Gastroesophageal sphincter (tissue), 4 donors: ENCODE measurements around the gene CIPC. TPM values are rescaled to one million over a fixed set of nuclear protein-coding genes. Genes with fewer than 3 reads are reported as not detected.

Source experiments
- ATAC-seq: fragments of 150-250 bp; one replicate; pipeline ENCODE4 v1.9.1; 2016; ENCODE audit warnings: mild to moderate bottlenecking, moderate library complexity
- H3K27ac ChIP-seq, 4 donors: fragments of 200-600 bp; sonication (generic) in 3 of 4; 1 replicate in 3 of 4; 2 replicates in 1 of 4; pipeline ENCODE4 v1.5.1; 2016 to 2019
- H3K27me3 ChIP-seq: fragments of 200-600 bp; sonication (generic); one replicate; pipeline ENCODE4 v1.5.1; 2019
- H3K36me3 ChIP-seq, 2 donors: fragments of 200-600 bp; sonication (generic); one replicate each; pipeline ENCODE4 v1.5.1; 2019; ENCODE audit warnings: control low read depth in 1 of 2
- H3K4me1 ChIP-seq, 3 donors: fragments of 200-600 bp; sonication (generic); 1 replicate in 2 of 3; 2 replicates in 1 of 3; pipeline ENCODE4 v1.5.1; 2016 to 2019; ENCODE audit warnings: control low read depth in 2 of 3
- H3K4me3 ChIP-seq, 2 donors: fragments of 200-600 bp; sonication (generic); one replicate each; pipeline ENCODE4 v1.5.1; 2019; ENCODE audit warnings: mild to moderate bottlenecking in 1 of 2, moderate library complexity in 1 of 2
- H3K9me3 ChIP-seq, 3 donors: fragments of 200-600 bp; sonication (generic); one replicate each; pipeline ENCODE4 v1.5.1; 2017 to 2019; ENCODE audit warnings: control low read depth in 2 of 3
- CTCF ChIP-seq, 4 experiments: fragments of 200-600 bp in 2 of 4; fragments of 450-650 bp in 2 of 4; sonication (generic) in 1 of 4; IDR thresholded peaks; one replicate each; pipeline ENCODE4 v1.5.1; 2017 to 2019; ENCODE audit warnings: antibody characterized with exemption in 4 of 4, mild to moderate bottlenecking in 2 of 4, moderate library complexity in 2 of 4
- EP300 ChIP-seq: sonication (generic); formaldehyde crosslinking; IDR thresholded peaks from one replicate; pipeline ENCODE4 v1.6.1; 2017; ENCODE audit warnings: antibody characterized with exemption, mild to moderate bottlenecking
- POLR2A ChIP-seq, 2 donors: fragments of 450-650 bp; IDR thresholded peaks; one replicate each; pipeline ENCODE4 v1.6.1; 2017; ENCODE audit warnings: antibody characterized with exemption in 2 of 2, mild to moderate bottlenecking in 2 of 2, moderate library complexity in 1 of 2
- POLR2AphosphoS5 ChIP-seq: sonication (generic); formaldehyde crosslinking; IDR thresholded peaks from one replicate; pipeline ENCODE4 v1.6.1; 2017; ENCODE audit warnings: antibody characterized with exemption
- WGBS, 2 donors: methylation state at CpG; one replicate each; pipeline ENCODE4 v1.1.5; 2018; ENCODE audit warnings: low coverage in 1 of 2; 5-methylcytosine and 5-hydroxymethylcytosine counted together
- total RNA-seq, 4 donors: library from RNA; depleted of rRNA; stranded (reverse); fragments of >200 nt; gene quantifications; one replicate each; pipeline ENCODE4 v1.1.0, GENCODE V29; 2016

Gene CIPC
- total RNA-seq, 4 donors from 2014 or later: 49.0 to 74.1 (median 60.4) TPM

- H3K4me1 ChIP-seq: peaks cover 2 to 73% (median 37%) of the 10 kb centered on the region in 3 donors
- no peak for ATAC-seq
- no peaks in the 10 kb centered on the region for H3K36me3 ChIP-seq
- no peaks in the 10 kb centered on the region for H3K9me3 ChIP-seq
- peak overlapping the region; percentile 85 to 99 (median 98) for H3K27ac ChIP-seq
- no peaks in the 10 kb centered on the region for H3K27me3 ChIP-seq
- TF ChIP-seq CTCF (IDR thresholded peaks at IDR 0.05) (no peak), POLR2A (IDR thresholded peaks at IDR 0.05) (no peak), EP300 (no peak), POLR2AphosphoS5 (peak; percentile 64)
- H3K4me3 ChIP-seq: peak overlapping the region; percentile 68 to 82
- 12 to 15% methylated on average over 6 to 7 of the region's 7 CpGs for WGBS, 2 donors
Measured at GRCh38 chr14:77099425-77100167, 1.5 kb downstream of the CIPC start.

DNA sequence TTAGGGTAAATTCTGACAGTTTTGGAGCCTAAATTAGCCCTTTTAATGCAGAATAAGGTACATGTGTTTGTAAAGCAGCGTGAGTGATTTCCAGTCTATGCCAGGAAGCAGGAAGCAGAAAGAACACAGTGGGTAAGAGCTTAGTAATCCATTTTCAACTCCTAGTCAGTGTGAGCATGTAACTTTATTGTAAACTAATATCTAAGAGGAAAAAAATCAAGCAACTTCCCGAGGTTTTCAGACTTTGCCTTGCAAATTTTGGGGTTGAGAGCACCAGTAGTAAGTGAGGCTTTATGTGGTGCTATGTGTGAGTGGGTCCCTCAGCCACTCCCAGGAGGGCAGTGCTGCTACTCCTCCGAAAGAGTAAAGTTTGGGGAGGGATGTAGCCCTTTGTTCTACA, 2.9 kb downstream of the CIPC start:
- H3K4me1 ChIP-seq: peaks cover 8 to 86% (median 48%) of the 10 kb centered on the region in 3 donors
- 34 to 44% methylated on average over 3 of the region's 3 CpGs for WGBS, 2 donors
- H3K36me3 ChIP-seq: peaks cover 0 to 4% of the 10 kb centered on the region in 2 donors
- no peaks in the 10 kb centered on the region for H3K9me3 ChIP-seq
- ATAC-seq: no peak
- H3K4me3 ChIP-seq: no peak overlapping the region
- H3K27ac ChIP-seq: peak overlapping the region; percentile 43 to 99 (median 91)
- H3K27me3 ChIP-seq: no peaks in the 10 kb centered on the region
- TF ChIP-seq POLR2A (IDR thresholded peaks at IDR 0.05) (no peak), CTCF (IDR thresholded peaks at IDR 0.05) (no peak), POLR2AphosphoS5 (peak; percentile 20), EP300 (no peak)

- no peaks in the 10 kb centered on the region for H3K27me3 ChIP-seq
- ATAC-seq: no peak
- peaks cover 16 to 87% (median 41%) of the 10 kb centered on the region in 3 donors for H3K4me1 ChIP-seq
- H3K9me3 ChIP-seq: no peaks in the 10 kb centered on the region
- TF ChIP-seq CTCF (IDR thresholded peaks at IDR 0.05) (no peak), POLR2AphosphoS5 (no peak)
- peak overlapping the region in 3 of 4 donors; percentile 43 to 99 (median 97) for H3K27ac ChIP-seq
- 69 to 75% methylated on average over 2 to 4 of the region's 4 CpGs for WGBS, 2 donors
- H3K36me3 ChIP-seq: peaks cover 0 to 16% of the 10 kb centered on the region in 2 donors
- H3K4me3 ChIP-seq: no peak overlapping the region
Measured at GRCh38 chr14:77102154-77102553, 4.1 kb downstream of the CIPC start.

DNA sequence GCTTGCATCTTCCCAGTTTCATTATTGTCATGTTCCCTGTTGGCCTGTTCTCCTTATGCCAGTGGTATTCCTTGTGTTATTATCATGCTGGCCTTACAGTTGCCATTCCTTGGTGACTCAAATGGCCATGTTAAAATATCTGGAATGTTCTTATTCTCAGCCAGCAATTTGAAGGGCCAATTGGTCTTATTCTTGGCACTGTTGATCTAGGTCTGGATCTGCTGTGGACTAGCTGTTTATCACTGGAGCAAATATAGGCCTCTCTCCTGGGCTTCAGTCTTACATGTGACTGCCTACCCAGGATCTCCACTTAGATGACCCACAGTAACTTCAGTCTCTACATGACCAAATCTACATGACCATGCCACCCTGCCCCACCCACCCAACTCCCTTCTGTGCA, 5.4 kb downstream of the CIPC start:
- Histone ChIP-seq H3K36me3 (peaks cover 0 to 28% of the 10 kb centered on the region in 2 donors), H3K27ac (peak overlapping the region; percentile 27 to 97 (median 64)), H3K9me3 (no peaks in the 10 kb centered on the region), H3K4me3 (no peak overlapping the region), H3K4me1 (peaks cover 19 to 99% (median 41%) of the 10 kb centered on the region in 3 donors), H3K27me3 (no peaks in the 10 kb centered on the region)
- TF ChIP-seq CTCF (IDR thresholded peaks at IDR 0.05) (no peak), POLR2A (IDR thresholded peaks at IDR 0.05) (no peak), POLR2AphosphoS5 (peak; percentile 83)
- no peak for ATAC-seq

DNA sequence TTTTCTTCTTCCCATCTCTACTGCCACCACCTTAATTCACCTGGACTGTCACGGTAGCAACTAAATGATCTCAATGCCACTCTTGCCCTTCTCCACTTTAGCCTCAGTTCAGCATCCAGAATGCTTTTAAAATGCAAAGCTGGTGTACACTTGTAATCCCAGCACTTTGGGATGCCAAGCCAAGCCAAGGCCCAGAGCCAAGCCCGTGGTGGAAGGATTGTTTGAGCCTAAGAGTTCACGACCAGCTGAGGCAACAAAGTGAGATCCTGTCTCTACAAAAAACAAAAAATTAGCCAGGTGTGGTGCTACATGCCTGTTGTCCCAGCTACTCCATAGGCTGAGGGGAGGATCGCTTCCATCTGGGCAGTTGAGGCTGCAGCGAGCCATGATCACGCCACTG, 5.9 kb downstream of the CIPC start:
- Histone ChIP-seq H3K27me3 (no peaks in the 10 kb centered on the region), H3K36me3 (peaks cover 0 to 32% of the 10 kb centered on the region in 2 donors), H3K9me3 (no peaks in the 10 kb centered on the region), H3K4me3 (no peak overlapping the region), H3K4me1 (peaks cover 19 to 100% (median 40%) of the 10 kb centered on the region in 3 donors), H3K27ac (peak overlapping the region in 3 of 4 donors; percentile 60 to 97 (median 68))
- 89 to 94% methylated on average over 2 to 4 of the region's 6 CpGs for WGBS, 2 donors
- no peak for ATAC-seq
- no peak for TF ChIP-seq CTCF (IDR thresholded peaks at IDR 0.05)
- no peak for TF ChIP-seq POLR2AphosphoS5
- no peak for TF ChIP-seq EP300
- no peak for TF ChIP-seq POLR2A (IDR thresholded peaks at IDR 0.05)
